ENCODE measurements around the gene EMC8. TPM values are rescaled to one million over a fixed set of nuclear protein-coding genes. Genes with fewer than 3 reads are reported as not detected.
A peak's percentile ranks its signal among the peaks of the same experiment; 100 is the strongest.

EMC8 gene
- total and polyA plus RNA-seq, 2 experiments from 2014 or later, result 51.1 to 69.4 TPM

DNA sequence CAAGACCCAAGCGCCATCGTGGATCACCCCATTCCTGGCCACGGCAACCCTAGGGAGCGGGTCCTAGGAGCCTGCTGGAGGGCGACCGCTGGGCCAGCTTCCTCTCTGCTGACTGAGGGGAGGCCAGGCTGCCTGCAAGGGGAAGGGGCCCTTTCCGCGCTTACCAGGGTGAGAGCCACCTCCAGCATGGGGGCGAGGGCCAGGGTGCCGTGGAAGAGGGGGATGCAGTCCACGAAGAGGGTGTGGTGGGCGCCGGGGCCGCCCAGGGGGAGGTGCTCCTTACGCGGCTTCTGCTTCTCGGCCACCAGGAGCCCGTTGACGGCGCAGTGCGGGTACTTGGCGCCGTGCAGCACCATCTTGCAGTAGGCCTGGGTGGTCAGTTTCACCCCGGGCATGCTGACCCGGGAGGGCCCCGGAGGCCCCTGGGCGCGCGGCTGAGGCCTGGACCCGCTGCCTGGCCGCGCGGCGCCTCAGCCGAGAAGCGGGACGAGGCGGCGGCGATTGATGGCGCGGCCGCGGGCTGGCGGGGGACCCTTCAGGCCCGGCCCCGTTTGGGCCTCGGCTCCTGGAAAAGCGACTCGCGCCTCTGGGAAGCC is 345 bp downstream of the EMC8 start:
- peak overlapping the region; percentile 74 for H2AFZ ChIP-seq
- peaks cover 66% of the 10 kb centered on the region for H3K36me3 Mint-ChIP-seq (ENCODE audit: low read depth)

GRCh38 chr16:85798283-85798776 is 1.0 kb downstream of the EMC8 start:
- DNase-seq (ENCODE audit: low spot score), result peak; percentile 24
- H3K27ac Mint-ChIP-seq, result peak overlapping the region; percentile 60
- H2AFZ ChIP-seq, result peak overlapping the region; percentile 74; the same call in 1 of the 2 replicates

More for the DNA sequence above, 345 bp downstream of the EMC8 start:
- DNase-seq (ENCODE audit: low spot score), result peak; percentile 48
- Histone ChIP-seq H3K79me2 (replicated peaks; ENCODE audit: insufficient read depth) (peaks cover 92% of the 10 kb centered on the region), H3K27me3 (ENCODE audit: insufficient read depth) (no peaks in the 10 kb centered on the region), H3K4me1 (ENCODE audit: insufficient read depth) (peaks cover 9% of the 10 kb centered on the region), H4K20me1 (replicated peaks; ENCODE audit: insufficient read depth) (peaks cover 43% of the 10 kb centered on the region), H3K9me2 (ENCODE audit: insufficient read depth) (no peaks in the 10 kb centered on the region), H3K27ac (ENCODE audit: low read depth) (peak overlapping the region; percentile 66; the same call in 1 of the 2 replicates), H3K36me3 (ENCODE audit: insufficient read depth) (peaks cover 25% of the 10 kb centered on the region), H3F3A (replicated peaks; ENCODE audit: low read depth) (0 out of 2 replicates have a peak, but pooled peaks cover 3% of the 10 kb centered on the region), H3K4me2 (peak overlapping the region; percentile 99), H3K4me3 (peak overlapping the region; percentile 98)
- peak; percentile 46 for ATAC-seq
- H3K4me3 Mint-ChIP-seq, result peak overlapping the region; percentile 89
- H3K27ac Mint-ChIP-seq, result peak overlapping the region; percentile 60
- TF ChIP-seq ZNF331 (CRISPR knock-in tag; IDR thresholded peaks at IDR 0.05; ENCODE audit: low read depth), result no peak
- TF ChIP-seq, protein P1, sequence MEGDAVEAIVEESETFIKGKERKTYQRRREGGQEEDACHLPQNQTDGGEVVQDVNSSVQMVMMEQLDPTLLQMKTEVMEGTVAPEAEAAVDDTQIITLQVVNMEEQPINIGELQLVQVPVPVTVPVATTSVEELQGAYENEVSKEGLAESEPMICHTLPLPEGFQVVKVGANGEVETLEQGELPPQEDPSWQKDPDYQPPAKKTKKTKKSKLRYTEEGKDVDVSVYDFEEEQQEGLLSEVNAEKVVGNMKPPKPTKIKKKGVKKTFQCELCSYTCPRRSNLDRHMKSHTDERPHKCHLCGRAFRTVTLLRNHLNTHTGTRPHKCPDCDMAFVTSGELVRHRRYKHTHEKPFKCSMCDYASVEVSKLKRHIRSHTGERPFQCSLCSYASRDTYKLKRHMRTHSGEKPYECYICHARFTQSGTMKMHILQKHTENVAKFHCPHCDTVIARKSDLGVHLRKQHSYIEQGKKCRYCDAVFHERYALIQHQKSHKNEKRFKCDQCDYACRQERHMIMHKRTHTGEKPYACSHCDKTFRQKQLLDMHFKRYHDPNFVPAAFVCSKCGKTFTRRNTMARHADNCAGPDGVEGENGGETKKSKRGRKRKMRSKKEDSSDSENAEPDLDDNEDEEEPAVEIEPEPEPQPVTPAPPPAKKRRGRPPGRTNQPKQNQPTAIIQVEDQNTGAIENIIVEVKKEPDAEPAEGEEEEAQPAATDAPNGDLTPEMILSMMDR (conservative IDR thresholded peaks at IDR 0.05; ENCODE audit: low read depth in 2 of 2), result peak in 1 of 2 experiments; percentile 13; a peak in 1 of 4 replicates
- H3K27me3 Mint-ChIP-seq (ENCODE audit: insufficient read depth, low read depth, poor library complexity), result peaks cover 20% of the 10 kb centered on the region
- no peaks in the 10 kb centered on the region; the same call in 2 of the 3 replicates for H3K9me3 Mint-ChIP-seq
- H3K4me1 Mint-ChIP-seq, result peaks cover 18% of the 10 kb centered on the region

More at GRCh38 chr16:85798283-85798776, 1.0 kb downstream of the EMC8 start:
- no peak for ATAC-seq
- peaks cover 96% of the 10 kb centered on the region for H3K79me2 ChIP-seq (replicated peaks; ENCODE audit: insufficient read depth)
- H3K4me3 Mint-ChIP-seq, result peak overlapping the region; percentile 89
- H3K9me2 ChIP-seq (ENCODE audit: insufficient read depth), result no peaks in the 10 kb centered on the region
- H3K27me3 Mint-ChIP-seq (ENCODE audit: insufficient read depth, low read depth, poor library complexity), result peaks cover 20% of the 10 kb centered on the region
- H3K9me3 Mint-ChIP-seq, result no peaks in the 10 kb centered on the region; the same call in 2 of the 3 replicates
- H3K4me1 Mint-ChIP-seq, result peaks cover 18% of the 10 kb centered on the region
- H4K20me1 ChIP-seq (replicated peaks; ENCODE audit: insufficient read depth), result peaks cover 44% of the 10 kb centered on the region
- peak overlapping the region; percentile 99 for H3K4me2 ChIP-seq
- H3F3A ChIP-seq (replicated peaks; ENCODE audit: low read depth), result 0 out of 2 replicates have a peak, but pooled peaks cover 3% of the 10 kb centered on the region
- no peaks in the 10 kb centered on the region for H3K27me3 ChIP-seq (ENCODE audit: insufficient read depth)
- peaks cover 9% of the 10 kb centered on the region for H3K4me1 ChIP-seq (ENCODE audit: insufficient read depth)
- peaks cover 25% of the 10 kb centered on the region for H3K36me3 ChIP-seq (ENCODE audit: insufficient read depth)
- TF ChIP-seq REST (IDR thresholded peaks at IDR 0.05; ENCODE audit: unreplicated experiment) (no peak), STAT1 (IDR thresholded peaks at IDR 0.05; ENCODE audit: unreplicated experiment) (no peak), EZH2 (IDR thresholded peaks at IDR 0.05; ENCODE audit: low read depth, unreplicated experiment) (no peak)
- peak overlapping the region; percentile 66; the same call in 1 of the 2 replicates for H3K27ac ChIP-seq (ENCODE audit: low read depth)
- H3K36me3 Mint-ChIP-seq (ENCODE audit: low read depth), result peaks cover 65% of the 10 kb centered on the region
- H3K4me3 ChIP-seq, result peak overlapping the region; percentile 98

All from GM23338 (cell line).